Left ventricle myocardium superior (tissue), 1 donor: ENCODE results near the gene DDI1. TPM values are rescaled to one million over a fixed set of nuclear protein-coding genes. Genes with fewer than 3 reads are reported as not detected.

Experiments used
- ATAC-seq: fragments of 200-7000 bp; cut with Tn5 transposase; one replicate; pipeline ENCODE4 v1.9.1; 2020; ENCODE audit warnings: mild to moderate bottlenecking, moderate library complexity
- DNase-seq: peaks from one replicate; pipeline ENCODE4 v3.0.0-alpha.2; 2020
- intact Hi-C: fragments of 100-400 bp; cut with micrococcal nuclease; formaldehyde crosslinking; loops from one replicate; pipeline ENCODE4 v1.11.0; 2022
- total RNA-seq: library from RNA; stranded (reverse); fragmentation: NEBNext Ultra II Directional; extraction: Animal tissue kit (Norgen Biotek cat#: 25700); gene quantifications from one replicate; pipeline ENCODE4 v1.2.1, GENCODE V29; 2021
- donor health status: DM: no; HTN: yes; CAD: no; lungs with severe emphysema.

Gene DDI1
- total RNA-seq, 1 donor from 2014 or later: not detected

DNA sequence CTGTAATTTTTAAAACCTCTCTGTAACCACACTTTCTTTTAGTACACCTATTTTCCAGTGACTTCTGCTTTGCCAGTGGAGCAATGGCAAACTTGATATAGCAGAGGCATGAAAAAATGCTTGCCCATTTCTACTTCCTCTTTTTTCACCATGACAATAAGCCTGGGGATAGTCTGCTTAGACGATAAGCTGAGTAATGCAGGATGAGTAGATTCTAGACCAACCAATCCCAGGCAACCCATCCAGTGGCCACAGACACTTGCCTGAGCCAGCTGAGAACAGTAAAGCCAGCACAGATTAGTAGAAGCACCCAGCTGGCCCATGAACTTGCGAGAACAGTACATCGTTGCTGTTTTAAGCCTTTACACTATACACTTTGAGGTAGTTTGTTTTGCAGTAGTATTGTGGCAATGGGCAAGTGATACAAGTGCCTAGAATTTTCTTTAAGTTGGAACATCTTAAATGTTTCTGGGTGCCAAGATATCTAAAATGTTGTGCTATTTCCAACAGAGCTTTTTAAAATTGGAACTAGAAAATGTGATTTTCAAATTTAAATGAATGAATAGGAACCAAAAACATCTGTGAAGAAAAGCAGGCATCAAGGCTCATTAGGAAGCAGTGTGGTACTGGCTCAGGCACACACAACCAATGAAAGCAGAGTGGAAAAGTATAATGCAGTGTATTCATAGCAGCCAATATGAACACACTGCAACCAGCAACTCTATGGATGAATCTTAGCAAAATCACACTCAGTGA is 37.7 kb downstream of the DDI1 start:
- intact Hi-C loops: no loop called here
- no peak for DNase-seq
- ATAC-seq: peak; percentile 55

DNA sequence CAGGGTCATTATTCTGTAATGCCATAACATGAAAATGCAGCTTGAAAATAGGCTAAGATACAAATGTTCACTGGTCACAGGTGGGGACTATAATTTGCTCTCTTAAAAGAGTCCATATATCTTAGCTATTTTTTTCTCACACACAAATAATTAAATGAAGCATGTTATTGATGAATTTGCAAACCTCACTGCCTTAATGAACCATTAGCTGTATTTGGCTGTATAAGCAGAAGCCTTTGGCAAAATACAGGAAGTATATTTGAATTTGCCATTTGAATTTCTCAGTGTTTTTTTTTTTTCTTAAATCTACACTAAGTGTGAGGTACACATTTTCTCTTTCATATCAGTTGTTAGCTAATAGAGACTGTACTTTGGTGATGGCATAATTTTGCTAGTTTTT is 38.7 kb downstream of the DDI1 start:
- ATAC-seq (no peak), DNase-seq (no peak)

DNA sequence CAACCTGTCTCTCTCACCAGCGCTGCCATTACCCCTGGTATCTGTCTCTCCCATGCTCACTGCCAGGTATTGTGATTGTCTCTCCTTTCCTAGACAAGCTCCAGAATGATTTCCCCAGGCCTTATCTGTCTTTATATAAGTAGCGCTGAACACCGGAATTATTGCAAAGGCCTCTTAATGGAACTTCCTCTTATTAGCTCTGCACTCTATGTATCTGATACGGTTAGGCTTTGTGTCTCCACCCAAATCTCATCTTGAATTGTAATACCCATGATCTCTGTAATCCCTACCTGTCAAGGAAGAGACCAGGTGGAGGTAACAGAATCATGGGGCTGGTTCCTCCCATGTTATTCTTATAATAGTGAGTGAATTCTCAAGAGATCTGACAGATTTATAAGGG is 39.3 kb downstream of the DDI1 start:
- no peak for DNase-seq
- peak; percentile 17 for ATAC-seq
- intact Hi-C loops: no loop called here

More for the DNA sequence above, 38.7 kb downstream of the DDI1 start:
- intact Hi-C loops: no loop called here

DNA sequence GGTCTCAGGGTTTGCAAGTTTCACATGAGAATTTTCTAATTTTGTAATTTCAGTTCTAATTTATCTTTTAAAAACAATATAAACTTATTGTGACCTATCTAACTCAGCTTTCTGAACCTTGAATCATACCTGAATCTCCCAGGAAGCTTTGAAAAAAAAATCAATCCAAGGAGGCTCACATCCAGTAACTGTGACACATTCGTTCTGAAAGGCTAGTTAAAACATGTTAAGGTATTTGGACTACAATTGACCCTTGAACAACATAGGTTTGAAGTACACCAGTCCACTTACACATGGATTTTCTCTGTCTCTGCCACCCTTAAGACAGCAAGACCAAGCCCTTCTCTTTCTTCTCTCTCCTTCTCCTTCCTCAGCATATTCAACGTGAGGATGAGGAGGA is 40.0 kb downstream of the DDI1 start:
- intact Hi-C loops: no loop called here
- ATAC-seq (no peak), DNase-seq (no peak)

DNA sequence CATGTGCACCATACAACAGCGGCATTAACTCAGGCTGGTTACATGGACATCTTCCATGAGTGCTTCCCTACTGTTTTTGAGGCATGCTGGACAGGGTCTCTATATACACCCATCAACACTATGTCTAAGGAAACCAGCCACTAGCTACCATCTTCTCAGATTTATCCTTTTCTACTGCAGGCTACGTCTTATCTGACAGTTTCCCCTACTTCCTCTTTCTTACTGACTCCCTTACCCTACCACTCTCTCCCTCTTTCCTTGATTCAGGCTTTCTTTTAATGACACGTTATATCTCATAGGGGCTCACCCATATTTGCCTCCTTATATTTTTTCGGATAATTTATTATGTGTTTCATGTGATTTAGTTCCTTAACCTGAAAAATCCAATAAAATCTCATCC is 41.8 kb downstream of the DDI1 start:
- DNase-seq (no peak), ATAC-seq (no peak)
- intact Hi-C loops: no loop called here

DNA sequence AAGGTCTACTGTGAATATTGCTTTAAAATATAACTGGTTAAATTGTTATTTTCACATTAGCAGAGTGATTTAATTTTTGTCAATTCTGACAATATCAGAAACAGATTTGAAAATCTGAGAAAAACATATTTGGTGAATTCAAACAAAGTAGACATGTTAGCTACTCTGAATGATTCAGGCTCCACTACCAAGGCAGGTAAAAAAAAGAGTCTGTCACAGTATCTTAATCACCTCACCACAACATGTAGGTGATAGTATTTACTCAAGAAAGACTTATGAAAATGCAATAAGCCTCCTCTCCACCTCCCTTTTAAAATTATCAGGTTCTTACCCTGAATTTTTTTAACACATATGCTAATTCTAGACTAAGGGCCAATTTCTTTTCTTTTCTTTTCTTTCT is 42.6 kb downstream of the DDI1 start:
- intact Hi-C loops: no loop called here

DNA sequence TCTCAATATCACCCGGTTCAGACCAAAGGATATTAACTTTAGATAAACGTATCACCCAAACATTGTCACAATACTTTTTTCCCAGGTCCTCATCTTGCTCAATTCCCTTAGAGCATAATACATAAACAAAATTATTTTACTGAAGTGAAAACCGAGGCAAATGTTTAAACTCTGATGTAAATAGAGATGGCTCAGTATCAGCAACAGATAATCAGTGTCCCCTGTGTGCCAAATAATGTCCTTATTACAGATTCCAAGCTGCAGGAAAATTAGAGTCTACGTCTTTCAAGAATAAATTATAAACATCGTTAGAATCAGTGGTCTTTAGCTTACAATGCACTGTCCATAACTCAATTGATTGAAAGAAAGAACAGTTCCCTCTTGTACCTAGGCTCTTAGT is 50.2 kb downstream of the DDI1 start:
- no peak for ATAC-seq
- intact Hi-C loops: no loop called here

More for the DNA sequence above, 42.6 kb downstream of the DDI1 start:
- no peak for DNase-seq
- ATAC-seq: no peak

More for the DNA sequence above, 50.2 kb downstream of the DDI1 start:
- DNase-seq: no peak

Other genes starting within 250 kb of the DDI1 start
- 9.8 TPM for gene PDGFD, start 127.5 kb downstream of the DDI1 start, total RNA-seq